WTC11 (cell line): ENCODE results near the gene ARHGAP22. TPM values are rescaled to one million over a fixed set of nuclear protein-coding genes. Genes with fewer than 3 reads are reported as not detected.
A peak's percentile ranks its signal among the peaks of the same experiment; 100 is the strongest.

Experiments
- ATAC-seq: fragments of 200-7000 bp; cut with Tn5 transposase; 2 replicates; pipeline ENCODE4 v1.10.0; 2021; ENCODE audit warnings: mild to moderate bottlenecking, moderate library complexity
- CTCF ChIA-PET: fragments of 300-600 bp; sonication (Branson Sonifier 250); formaldehyde crosslinking; loops from one replicate; lab custom pipeline; 2021; ENCODE audit warnings: antibody characterized with exemption; lab: Charles Lee
- POLR2A ChIA-PET: fragments of 350-600 bp; sonication (Branson Sonifier 250); formaldehyde crosslinking; loops from one replicate; lab custom pipeline; 2021; ENCODE audit warnings: antibody characterized with exemption; lab: Charles Lee
- DNase-seq: peaks from one replicate; pipeline ENCODE4 v3.0.0; 2021; ENCODE audit warnings: low spot score
- H3K27ac Mint-ChIP-seq: 2 replicates; pipeline ENCODE4 v1.8.0; 2021; ENCODE audit warnings: mixed read lengths
- H3K27me3 Mint-ChIP-seq: 2 replicates; pipeline ENCODE4 v1.8.0; 2021; ENCODE audit warnings: low read depth, mild to moderate bottlenecking, moderate library complexity, mixed read lengths
- H3K36me3 Mint-ChIP-seq: 2 replicates; pipeline ENCODE4 v1.8.0; 2021; ENCODE audit warnings: mixed read lengths
- H3K4me1 Mint-ChIP-seq: 2 replicates; pipeline ENCODE4 v1.8.0; 2022; ENCODE audit warnings: mixed read lengths
- H3K4me3 Mint-ChIP-seq: 2 replicates; pipeline ENCODE4 v1.8.0; 2021; ENCODE audit warnings: mild to moderate bottlenecking, moderate library complexity, mixed read lengths
- H3K9me3 Mint-ChIP-seq: 2 replicates; pipeline ENCODE4 v1.8.0; 2021; ENCODE audit warnings: mixed read lengths
- CREM ChIP-seq: sonication (generic); formaldehyde crosslinking; IDR thresholded peaks from 2 replicates; pipeline ENCODE4 v1.8.1; 2022; ENCODE audit warnings: mild to moderate bottlenecking, missing genetic modification reagents, moderate library complexity
- FOXP1 ChIP-seq: sonication (generic); formaldehyde crosslinking; IDR thresholded peaks from 2 replicates; pipeline ENCODE4 v1.8.0; 2022; ENCODE audit warnings: missing genetic modification reagents, mild to moderate bottlenecking, moderate library complexity, borderline replicate concordance
- HMGA2 ChIP-seq: fragments of 250-450 bp; sonication (Bioruptor Pico); IDR thresholded peaks from 2 replicates; pipeline ENCODE4 v1.4.0; 2021; ENCODE audit warnings: mild to moderate bottlenecking, moderate library complexity
- JUN ChIP-seq: sonication (generic); formaldehyde crosslinking; IDR thresholded peaks from 2 replicates; pipeline ENCODE4 v1.8.0; 2023; ENCODE audit warnings: mild to moderate bottlenecking, missing genetic modification reagents
- MYBL2 ChIP-seq: sonication (generic); formaldehyde crosslinking; IDR thresholded peaks from 2 replicates; pipeline ENCODE4 v1.8.1; 2023; ENCODE audit warnings: mild to moderate bottlenecking, moderate library complexity, missing genetic modification reagents
- NR3C1 ChIP-seq: sonication (generic); formaldehyde crosslinking; conservative IDR thresholded peaks from 2 replicates; pipeline ENCODE4 v1.8.1; 2023; ENCODE audit warnings: low read depth, mild to moderate bottlenecking, missing genetic modification reagents
- OVOL2 ChIP-seq: fragments of 250-450 bp; sonication (Bioruptor Pico); IDR thresholded peaks from 2 replicates; pipeline ENCODE4 v1.9.0; 2021; ENCODE audit warnings: mild to moderate bottlenecking, borderline replicate concordance
- RELA ChIP-seq: sonication (generic); formaldehyde crosslinking; IDR thresholded peaks from 2 replicates; pipeline ENCODE4 v1.8.1; 2022; ENCODE audit warnings: missing genetic modification reagents, mild to moderate bottlenecking, borderline replicate concordance
- RORB ChIP-seq: fragments of 250-450 bp; sonication (Bioruptor Pico); IDR thresholded peaks from 2 replicates; pipeline ENCODE4 v1.9.0; 2021; ENCODE audit warnings: mild to moderate bottlenecking
- SMAD4 ChIP-seq: sonication (generic); formaldehyde crosslinking; IDR thresholded peaks from 2 replicates; pipeline ENCODE4 v1.8.0; 2022; ENCODE audit warnings: mild to moderate bottlenecking, missing genetic modification reagents
- TCF7 ChIP-seq: sonication (generic); formaldehyde crosslinking; IDR thresholded peaks from 2 replicates; pipeline ENCODE4 v1.8.0; 2022; ENCODE audit warnings: mild to moderate bottlenecking, low read depth, missing genetic modification reagents, moderate library complexity
- TP53 ChIP-seq: sonication (generic); formaldehyde crosslinking; IDR thresholded peaks from 2 replicates; pipeline ENCODE4 v1.8.1; 2023; ENCODE audit warnings: mild to moderate bottlenecking, missing genetic modification reagents
- ZNF121 ChIP-seq: sonication (generic); formaldehyde crosslinking; IDR thresholded peaks from 2 replicates; pipeline ENCODE4 v1.8.0; 2023; ENCODE audit warnings: missing genetic modification reagents
- total RNA-seq: library from RNA; stranded (reverse); gene quantifications from 3 replicates; pipeline ENCODE4 v1.2.3, GENCODE V29; 2021
- TF ChIP-seq, protein P1 (sequence below): sonication (generic); formaldehyde crosslinking; IDR thresholded peaks from 2 replicates; pipeline ENCODE4 v1.8.1; 2022; ENCODE audit warnings: missing genetic modification reagents, borderline replicate concordance
- TF ChIP-seq, protein P2 (sequence below): fragments of 200-600 bp; IDR thresholded peaks from 2 replicates; pipeline ENCODE4 v1.8.0; 2022; ENCODE audit warnings: antibody characterized with exemption
- TF ChIP-seq, protein P3 (sequence below): sonication (generic); formaldehyde crosslinking; IDR thresholded peaks from 2 replicates; pipeline ENCODE4 v1.8.0; 2022; ENCODE audit warnings: mild to moderate bottlenecking, missing genetic modification reagents
- TF ChIP-seq, protein P4 (sequence below): sonication (generic); formaldehyde crosslinking; IDR thresholded peaks from 2 replicates; pipeline ENCODE4 v1.8.1; 2023; ENCODE audit warnings: mild to moderate bottlenecking, missing genetic modification reagents, moderate library complexity
- TF ChIP-seq, protein P5 (sequence below): fragments of 250-450 bp; sonication (Bioruptor Pico); IDR thresholded peaks from 2 replicates; pipeline ENCODE4 v1.9.0; 2021; ENCODE audit warnings: mild to moderate bottlenecking
- TF ChIP-seq, protein P6 (sequence below): fragments of 250-450 bp; sonication (Bioruptor Pico); IDR thresholded peaks from 2 replicates; pipeline ENCODE4 v2.1.2; 2022; ENCODE audit warnings: mild to moderate bottlenecking, moderate library complexity
- TF ChIP-seq, protein P7 (sequence below): fragments of 250-450 bp; sonication (Bioruptor Pico); IDR thresholded peaks from 2 replicates; pipeline ENCODE4 v1.9.0; 2021; ENCODE audit warnings: mild to moderate bottlenecking, borderline replicate concordance
- TF ChIP-seq, protein P8 (sequence below): sonication (generic); formaldehyde crosslinking; IDR thresholded peaks from 2 replicates; pipeline ENCODE4 v1.8.1; 2023; ENCODE audit warnings: mild to moderate bottlenecking, moderate library complexity, missing genetic modification reagents

ARHGAP22 gene
- total RNA-seq, 1 experiment from 2014 or later: 8.6 TPM

DNA sequence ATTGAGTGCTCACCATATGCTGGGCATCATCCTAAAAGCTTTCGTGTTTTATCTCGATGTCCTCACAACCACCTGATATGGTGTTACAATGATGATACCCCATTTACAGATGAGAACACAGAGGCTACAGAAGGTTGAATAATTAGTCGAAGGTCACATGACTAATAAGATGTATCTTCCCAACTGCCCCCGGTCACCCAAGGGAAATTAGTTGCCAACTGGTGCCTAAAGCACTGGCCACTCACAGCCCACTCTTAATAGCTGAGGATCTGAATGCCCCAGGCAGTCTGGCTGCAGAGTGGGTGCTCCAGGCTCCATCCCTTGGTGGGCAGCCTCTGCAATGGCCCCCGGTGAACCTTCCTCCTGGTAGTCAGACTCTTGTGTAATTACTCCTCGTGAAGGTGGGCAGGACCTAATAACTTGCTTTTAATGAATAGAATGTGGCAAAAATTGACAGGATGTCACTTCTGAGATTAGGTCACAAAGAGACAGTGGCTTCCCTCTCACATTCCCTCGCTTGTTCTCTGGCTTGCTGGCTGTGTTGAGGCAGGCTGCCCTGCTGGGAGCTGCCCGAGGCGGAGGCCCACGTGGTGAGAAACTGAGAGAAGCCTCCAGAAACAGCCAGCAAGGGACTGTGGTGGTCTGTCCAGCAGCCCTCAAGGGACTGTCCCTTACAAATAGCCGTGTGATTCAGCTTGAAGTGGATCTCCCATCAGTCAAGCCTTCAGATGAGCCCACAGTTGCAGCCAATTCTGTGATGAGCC is 109.4 kb downstream of the ARHGAP22 start (continued):
- TF ChIP-seq, protein P1, sequence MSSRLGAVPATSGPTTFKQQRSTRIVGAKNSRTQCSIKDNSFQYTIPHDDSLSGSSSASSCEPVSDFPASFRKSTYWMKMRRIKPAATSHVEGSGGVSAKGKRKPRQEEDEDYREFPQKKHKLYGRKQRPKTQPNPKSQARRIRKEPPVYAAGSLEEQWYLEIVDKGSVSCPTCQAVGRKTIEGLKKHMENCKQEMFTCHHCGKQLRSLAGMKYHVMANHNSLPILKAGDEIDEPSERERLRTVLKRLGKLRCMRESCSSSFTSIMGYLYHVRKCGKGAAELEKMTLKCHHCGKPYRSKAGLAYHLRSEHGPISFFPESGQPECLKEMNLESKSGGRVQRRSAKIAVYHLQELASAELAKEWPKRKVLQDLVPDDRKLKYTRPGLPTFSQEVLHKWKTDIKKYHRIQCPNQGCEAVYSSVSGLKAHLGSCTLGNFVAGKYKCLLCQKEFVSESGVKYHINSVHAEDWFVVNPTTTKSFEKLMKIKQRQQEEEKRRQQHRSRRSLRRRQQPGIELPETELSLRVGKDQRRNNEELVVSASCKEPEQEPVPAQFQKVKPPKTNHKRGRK (CRISPR knock-in tag): no peak
- TF ChIP-seq, protein P2, sequence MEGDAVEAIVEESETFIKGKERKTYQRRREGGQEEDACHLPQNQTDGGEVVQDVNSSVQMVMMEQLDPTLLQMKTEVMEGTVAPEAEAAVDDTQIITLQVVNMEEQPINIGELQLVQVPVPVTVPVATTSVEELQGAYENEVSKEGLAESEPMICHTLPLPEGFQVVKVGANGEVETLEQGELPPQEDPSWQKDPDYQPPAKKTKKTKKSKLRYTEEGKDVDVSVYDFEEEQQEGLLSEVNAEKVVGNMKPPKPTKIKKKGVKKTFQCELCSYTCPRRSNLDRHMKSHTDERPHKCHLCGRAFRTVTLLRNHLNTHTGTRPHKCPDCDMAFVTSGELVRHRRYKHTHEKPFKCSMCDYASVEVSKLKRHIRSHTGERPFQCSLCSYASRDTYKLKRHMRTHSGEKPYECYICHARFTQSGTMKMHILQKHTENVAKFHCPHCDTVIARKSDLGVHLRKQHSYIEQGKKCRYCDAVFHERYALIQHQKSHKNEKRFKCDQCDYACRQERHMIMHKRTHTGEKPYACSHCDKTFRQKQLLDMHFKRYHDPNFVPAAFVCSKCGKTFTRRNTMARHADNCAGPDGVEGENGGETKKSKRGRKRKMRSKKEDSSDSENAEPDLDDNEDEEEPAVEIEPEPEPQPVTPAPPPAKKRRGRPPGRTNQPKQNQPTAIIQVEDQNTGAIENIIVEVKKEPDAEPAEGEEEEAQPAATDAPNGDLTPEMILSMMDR: no peak
- TF ChIP-seq, protein P3, sequence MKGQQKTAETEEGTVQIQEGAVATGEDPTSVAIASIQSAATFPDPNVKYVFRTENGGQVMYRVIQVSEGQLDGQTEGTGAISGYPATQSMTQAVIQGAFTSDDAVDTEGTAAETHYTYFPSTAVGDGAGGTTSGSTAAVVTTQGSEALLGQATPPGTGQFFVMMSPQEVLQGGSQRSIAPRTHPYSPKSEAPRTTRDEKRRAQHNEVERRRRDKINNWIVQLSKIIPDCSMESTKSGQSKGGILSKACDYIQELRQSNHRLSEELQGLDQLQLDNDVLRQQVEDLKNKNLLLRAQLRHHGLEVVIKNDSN (CRISPR knock-in tag): no peak
- TF ChIP-seq CREM (CRISPR knock-in tag) (no peak), NR3C1 (CRISPR knock-in tag) (no peak), RORB (no peak), RELA (CRISPR knock-in tag) (no peak), MYBL2 (CRISPR knock-in tag) (no peak), SMAD4 (CRISPR knock-in tag) (no peak), OVOL2 (no peak)
- TF ChIP-seq, protein P4, sequence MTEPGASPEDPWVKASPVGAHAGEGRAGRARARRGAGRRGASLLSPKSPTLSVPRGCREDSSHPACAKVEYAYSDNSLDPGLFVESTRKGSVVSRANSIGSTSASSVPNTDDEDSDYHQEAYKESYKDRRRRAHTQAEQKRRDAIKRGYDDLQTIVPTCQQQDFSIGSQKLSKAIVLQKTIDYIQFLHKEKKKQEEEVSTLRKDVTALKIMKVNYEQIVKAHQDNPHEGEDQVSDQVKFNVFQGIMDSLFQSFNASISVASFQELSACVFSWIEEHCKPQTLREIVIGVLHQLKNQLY (CRISPR knock-in tag): no peak
- TF ChIP-seq, protein P5, sequence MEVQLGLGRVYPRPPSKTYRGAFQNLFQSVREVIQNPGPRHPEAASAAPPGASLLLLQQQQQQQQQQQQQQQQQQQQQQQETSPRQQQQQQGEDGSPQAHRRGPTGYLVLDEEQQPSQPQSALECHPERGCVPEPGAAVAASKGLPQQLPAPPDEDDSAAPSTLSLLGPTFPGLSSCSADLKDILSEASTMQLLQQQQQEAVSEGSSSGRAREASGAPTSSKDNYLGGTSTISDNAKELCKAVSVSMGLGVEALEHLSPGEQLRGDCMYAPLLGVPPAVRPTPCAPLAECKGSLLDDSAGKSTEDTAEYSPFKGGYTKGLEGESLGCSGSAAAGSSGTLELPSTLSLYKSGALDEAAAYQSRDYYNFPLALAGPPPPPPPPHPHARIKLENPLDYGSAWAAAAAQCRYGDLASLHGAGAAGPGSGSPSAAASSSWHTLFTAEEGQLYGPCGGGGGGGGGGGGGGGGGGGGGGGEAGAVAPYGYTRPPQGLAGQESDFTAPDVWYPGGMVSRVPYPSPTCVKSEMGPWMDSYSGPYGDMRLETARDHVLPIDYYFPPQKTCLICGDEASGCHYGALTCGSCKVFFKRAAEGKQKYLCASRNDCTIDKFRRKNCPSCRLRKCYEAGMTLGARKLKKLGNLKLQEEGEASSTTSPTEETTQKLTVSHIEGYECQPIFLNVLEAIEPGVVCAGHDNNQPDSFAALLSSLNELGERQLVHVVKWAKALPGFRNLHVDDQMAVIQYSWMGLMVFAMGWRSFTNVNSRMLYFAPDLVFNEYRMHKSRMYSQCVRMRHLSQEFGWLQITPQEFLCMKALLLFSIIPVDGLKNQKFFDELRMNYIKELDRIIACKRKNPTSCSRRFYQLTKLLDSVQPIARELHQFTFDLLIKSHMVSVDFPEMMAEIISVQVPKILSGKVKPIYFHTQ: no peak

DNA sequence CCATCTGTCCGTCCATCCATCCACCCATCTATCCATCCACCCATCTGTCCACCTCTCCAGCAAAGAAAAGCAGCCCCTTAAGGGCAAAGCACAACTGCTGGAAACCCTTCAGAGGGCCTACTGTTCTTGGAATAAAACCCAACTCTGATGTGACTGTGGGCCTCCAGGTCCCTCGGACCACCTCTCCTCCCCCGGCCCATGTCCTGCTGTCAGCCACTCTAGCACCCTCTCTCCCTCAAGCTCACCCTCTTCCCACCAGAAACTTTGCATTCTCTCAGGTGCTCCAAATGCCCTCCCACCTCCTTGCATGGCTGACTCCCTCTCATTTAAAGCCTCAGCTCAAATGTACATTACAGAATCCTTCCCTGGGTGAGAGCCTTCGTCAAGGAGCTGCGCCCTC is 110.3 kb downstream of the ARHGAP22 start:
- no peaks in the 10 kb centered on the region for H3K27me3 Mint-ChIP-seq
- H3K4me3 Mint-ChIP-seq: no peak overlapping the region
- no peak for ATAC-seq
- ChIA-PET CTCF (interaction anchor here (1.7 to 2.4 kb wide), 2 partner anchors 30 to 50 kb away, joined by 6 to 13 read pairs; no protein-coding TSS in a partner anchor), POLR2A (no interaction called here)
- no peaks in the 10 kb centered on the region for H3K9me3 Mint-ChIP-seq
- H3K36me3 Mint-ChIP-seq: no peaks in the 10 kb centered on the region
- peaks cover 13% of the 10 kb centered on the region for H3K4me1 Mint-ChIP-seq
- H3K27ac Mint-ChIP-seq: peak overlapping the region; percentile 45
- no peak for DNase-seq
- TF ChIP-seq FOXP1 (no peak), ZNF121 (no peak), TP53 (no peak), JUN (no peak), HMGA2 (CRISPR knock-in tag) (no peak), TCF7 (CRISPR knock-in tag) (no peak)
- TF ChIP-seq, protein P6, sequence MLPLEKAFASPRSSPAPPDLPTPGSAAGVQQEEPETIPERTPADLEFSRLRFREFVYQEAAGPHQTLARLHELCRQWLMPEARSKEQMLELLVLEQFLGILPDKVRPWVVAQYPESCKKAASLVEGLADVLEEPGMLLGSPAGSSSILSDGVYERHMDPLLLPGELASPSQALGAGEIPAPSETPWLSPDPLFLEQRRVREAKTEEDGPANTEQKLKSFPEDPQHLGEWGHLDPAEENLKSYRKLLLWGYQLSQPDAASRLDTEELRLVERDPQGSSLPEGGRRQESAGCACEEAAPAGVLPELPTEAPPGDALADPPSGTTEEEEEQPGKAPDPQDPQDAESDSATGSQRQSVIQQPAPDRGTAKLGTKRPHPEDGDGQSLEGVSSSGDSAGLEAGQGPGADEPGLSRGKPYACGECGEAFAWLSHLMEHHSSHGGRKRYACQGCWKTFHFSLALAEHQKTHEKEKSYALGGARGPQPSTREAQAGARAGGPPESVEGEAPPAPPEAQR (CRISPR knock-in tag): no peak
- TF ChIP-seq, protein P7, sequence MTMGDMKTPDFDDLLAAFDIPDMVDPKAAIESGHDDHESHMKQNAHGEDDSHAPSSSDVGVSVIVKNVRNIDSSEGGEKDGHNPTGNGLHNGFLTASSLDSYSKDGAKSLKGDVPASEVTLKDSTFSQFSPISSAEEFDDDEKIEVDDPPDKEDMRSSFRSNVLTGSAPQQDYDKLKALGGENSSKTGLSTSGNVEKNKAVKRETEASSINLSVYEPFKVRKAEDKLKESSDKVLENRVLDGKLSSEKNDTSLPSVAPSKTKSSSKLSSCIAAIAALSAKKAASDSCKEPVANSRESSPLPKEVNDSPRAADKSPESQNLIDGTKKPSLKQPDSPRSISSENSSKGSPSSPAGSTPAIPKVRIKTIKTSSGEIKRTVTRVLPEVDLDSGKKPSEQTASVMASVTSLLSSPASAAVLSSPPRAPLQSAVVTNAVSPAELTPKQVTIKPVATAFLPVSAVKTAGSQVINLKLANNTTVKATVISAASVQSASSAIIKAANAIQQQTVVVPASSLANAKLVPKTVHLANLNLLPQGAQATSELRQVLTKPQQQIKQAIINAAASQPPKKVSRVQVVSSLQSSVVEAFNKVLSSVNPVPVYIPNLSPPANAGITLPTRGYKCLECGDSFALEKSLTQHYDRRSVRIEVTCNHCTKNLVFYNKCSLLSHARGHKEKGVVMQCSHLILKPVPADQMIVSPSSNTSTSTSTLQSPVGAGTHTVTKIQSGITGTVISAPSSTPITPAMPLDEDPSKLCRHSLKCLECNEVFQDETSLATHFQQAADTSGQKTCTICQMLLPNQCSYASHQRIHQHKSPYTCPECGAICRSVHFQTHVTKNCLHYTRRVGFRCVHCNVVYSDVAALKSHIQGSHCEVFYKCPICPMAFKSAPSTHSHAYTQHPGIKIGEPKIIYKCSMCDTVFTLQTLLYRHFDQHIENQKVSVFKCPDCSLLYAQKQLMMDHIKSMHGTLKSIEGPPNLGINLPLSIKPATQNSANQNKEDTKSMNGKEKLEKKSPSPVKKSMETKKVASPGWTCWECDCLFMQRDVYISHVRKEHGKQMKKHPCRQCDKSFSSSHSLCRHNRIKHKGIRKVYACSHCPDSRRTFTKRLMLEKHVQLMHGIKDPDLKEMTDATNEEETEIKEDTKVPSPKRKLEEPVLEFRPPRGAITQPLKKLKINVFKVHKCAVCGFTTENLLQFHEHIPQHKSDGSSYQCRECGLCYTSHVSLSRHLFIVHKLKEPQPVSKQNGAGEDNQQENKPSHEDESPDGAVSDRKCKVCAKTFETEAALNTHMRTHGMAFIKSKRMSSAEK (CRISPR knock-in tag): no peak
- TF ChIP-seq, protein P8, sequence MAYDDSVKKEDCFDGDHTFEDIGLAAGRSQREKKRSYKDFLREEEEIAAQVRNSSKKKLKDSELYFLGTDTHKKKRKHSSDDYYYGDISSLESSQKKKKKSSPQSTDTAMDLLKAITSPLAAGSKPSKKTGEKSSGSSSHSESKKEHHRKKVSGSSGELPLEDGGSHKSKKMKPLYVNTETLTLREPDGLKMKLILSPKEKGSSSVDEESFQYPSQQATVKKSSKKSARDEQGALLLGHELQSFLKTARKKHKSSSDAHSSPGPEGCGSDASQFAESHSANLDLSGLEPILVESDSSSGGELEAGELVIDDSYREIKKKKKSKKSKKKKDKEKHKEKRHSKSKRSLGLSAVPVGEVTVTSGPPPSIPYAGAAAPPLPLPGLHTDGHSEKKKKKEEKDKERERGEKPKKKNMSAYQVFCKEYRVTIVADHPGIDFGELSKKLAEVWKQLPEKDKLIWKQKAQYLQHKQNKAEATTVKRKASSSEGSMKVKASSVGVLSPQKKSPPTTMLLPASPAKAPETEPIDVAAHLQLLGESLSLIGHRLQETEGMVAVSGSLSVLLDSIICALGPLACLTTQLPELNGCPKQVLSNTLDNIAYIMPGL (CRISPR knock-in tag): no peak
